ENCODE results near the gene TSC22D1.
A peak's percentile ranks its signal among the peaks of the same experiment; 100 is the strongest.
"Not testable (repeated sequence)": the region's sequence is repeated elsewhere in the genome, so short reads cannot be mapped to it uniquely, and the experiment has no call there.

TSC22D1 gene
- total RNA-seq: 45.3 to 55.3 (median 50.4) reads per million in 4 donors

DNA sequence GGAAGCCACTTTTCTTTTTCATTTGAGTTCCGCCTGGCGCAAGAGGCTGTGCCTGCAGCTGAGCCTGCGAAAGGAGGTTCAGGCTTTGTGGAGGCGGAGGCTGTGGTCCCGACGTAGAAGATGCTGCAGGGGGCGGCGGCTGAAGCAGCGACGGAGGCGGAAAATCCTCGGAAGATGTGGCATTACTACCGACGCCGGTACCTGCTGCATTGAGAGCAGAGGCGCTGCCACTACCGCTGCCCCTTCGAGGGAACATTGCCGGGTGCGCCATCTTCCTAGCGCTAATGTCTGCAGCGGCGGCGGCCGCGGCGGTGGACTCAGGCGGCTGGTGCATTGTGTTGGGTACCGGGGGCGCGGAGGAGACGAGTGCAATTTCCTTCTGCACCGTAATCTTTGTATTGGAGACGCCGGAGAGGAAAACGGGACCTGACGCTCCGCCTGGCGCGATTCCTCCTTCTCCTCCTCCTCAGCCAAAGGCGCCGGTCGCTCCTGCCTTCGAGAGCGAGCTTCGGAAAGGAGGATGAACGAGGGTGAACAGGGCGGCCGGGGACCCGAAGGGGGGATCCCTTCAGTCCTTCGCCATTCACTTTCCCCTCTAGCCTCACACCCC lies at the start of gene TSC22D1:
Gene TSC22D1 (minus strand): TSS at position 590 of the 610 bp plus-strand sequence. CDS start 256 bp downstream, at position 334.
- peak; percentile 37 to 65 (median 60) for DNase-seq

DNA sequence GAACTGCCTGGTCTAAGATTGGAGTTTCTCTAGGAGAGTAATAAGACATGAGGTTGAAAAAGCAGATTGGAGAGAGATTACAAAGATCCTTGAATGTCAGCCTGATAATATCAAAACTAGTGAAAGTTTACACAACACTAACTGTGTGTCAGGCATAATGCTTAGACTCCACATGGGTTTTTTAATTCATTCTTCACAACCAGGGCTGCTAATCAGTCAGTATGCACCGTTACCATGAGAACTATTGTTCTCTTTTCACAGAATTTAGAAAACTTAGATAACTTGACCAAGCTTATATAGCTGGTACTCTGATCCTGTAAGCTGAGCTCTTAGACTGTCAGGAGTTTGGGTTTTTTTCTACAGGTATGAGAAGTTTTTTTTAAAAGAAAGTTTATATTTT lies 46.6 kb upstream of the TSC22D1 start:
- no peak for DNase-seq

DNA sequence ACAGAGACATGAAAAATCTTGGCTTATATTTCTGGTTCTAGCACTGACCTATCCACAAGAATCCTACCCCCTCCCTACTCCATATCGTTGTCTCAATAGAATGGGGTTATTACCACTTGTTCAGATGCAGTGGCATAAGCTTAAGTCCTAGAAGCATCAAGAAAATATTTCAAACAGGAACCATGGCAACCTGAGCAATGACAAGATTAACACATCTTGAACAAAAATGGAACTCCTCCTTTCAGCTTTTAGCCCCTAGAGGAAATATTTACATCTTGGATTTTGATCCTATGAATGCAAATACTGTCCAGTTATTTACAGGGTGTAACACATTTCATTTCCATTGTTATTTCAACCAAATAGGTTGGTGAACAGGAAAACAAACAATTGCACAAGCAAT lies 46.1 kb upstream of the TSC22D1 start:
- no peak for DNase-seq

DNA sequence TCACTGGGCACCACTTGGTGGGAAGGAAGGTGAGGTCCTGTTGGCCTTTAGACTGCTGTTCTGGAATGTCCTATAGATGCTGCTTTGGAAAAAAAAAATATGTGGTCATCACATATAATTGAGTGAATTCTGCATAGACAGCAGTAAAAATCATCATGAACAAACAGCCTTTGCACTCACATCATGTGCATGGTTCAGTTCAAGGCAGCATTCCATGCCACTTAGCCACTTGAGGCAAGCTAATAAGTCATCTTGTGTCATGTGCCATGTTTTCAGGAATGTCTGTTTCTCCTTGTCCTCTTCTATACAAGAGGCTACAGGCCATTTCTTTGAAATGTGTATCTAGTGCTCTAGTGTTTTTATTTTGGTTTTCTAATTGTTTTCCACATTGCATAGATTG lies 43.9 kb upstream of the TSC22D1 start:
- no peak for DNase-seq

DNA sequence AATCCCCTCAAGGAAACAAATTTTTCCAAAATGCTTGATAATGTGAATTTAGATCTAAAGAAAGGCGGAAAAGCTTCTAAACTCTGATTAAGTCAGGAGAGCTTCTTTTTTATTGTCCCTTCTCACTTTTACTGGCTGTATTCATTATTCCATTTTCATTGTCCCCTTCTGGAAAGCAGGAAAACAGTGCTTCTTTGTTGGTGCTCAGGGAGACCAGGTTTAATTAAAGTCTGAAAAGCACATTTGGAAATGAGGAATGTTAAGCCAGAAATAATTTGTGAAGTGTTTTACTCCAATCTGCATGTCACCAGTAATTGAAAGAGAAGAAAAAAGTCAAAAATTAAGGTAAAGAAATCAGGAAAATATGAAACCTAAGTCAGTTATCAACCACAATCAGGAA lies 43.5 kb upstream of the TSC22D1 start:
- DNase-seq: no peak

DNA sequence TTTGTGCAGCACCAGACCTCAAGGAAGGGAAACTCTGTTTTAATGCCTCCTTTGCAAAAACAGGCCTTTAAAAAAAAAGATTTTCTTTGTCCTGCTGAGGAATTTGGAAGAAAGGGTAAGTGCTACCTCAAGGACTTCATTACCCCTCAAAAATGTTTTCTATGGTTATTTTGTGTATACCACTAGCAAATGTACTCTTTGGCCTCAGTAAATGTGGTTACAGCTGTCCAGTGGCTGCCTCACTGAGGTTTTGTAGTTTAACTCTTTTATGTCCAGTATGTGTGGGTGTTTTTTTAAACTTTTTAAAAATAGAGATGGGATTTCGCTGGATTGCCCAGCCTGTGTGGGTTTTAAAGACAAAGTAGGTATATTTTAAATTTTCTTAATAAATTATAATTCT lies 42.2 kb upstream of the TSC22D1 start:
- no peak for DNase-seq

DNA sequence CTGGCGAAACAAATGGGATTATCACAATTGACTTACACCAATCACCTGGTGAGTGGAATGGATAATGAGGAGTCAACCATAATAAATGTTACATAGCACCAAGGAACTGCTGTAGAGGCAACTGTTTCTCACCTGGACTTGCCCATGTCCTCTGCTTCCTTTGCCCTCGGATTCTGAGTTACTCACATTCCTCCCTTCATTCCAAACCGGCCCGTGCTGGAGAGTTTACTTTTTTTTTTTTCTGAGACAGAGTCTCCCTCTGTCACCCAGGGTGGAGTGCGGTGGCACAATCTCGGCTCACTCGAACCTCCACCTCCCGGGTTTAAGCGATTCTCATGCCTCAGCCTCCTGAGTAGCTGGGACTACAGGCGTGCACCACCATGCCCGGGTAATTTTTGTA lies 41.5 kb upstream of the TSC22D1 start:
- DNase-seq: no peak

DNA sequence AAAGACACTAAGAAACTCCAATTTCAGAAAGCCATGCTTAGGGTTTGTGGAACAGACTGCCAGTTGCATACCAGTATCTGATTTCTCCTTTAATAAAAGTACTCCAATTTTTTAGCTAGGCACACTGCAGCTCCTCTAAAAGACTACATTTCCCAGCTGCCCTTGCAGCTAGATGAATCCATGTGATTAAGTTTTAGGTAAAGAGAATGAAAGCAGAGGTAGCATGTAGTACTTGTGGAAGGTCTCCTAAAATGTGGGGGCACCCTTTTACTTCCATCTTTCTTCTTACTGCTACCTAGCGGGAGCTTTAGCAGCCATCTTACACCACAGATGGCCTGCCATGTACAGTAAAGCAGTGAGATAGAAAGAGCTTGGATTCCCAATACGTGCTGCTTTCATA lies 33.0 kb upstream of the TSC22D1 start:
- DNase-seq: no peak

DNA sequence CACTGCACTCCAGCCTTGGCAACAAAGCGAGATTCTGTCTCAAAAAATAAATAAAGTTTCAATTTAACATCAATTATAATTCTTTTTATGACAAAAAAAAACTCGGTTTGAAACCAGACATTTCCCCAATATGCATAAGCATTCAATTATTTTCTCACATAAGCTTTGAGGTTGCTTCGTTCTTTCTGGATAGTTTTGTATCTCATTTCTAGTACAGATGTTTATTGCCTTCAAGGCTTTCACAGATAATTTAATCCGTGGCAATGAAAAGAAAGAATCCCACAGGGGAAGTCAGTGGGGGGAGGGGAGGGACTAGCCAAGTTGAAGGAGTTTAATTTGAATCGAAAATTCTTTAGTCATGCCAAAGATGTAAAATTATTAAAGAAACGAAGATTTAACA lies 29.6 kb upstream of the TSC22D1 start:
- DNase-seq: no peak

DNA sequence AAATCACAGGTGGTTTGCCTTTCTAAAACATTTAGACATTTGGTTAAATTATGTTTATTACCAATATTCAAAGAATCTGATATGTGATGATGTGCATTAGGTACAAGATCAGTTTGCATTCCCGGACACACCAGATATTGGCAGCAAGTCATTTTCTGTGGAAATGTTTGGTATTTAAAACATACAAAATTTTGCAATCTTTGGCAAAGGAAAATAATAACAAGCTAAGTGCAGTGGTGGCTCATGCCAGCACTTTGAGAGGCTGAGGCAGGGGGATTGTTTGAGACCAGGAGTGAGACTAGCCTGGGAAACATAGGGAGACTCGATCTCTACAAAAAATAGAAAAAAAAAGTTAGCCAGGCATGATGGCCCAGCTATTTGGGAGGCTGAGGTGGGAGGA lies 29.1 kb upstream of the TSC22D1 start:
- DNase-seq: no peak

DNA sequence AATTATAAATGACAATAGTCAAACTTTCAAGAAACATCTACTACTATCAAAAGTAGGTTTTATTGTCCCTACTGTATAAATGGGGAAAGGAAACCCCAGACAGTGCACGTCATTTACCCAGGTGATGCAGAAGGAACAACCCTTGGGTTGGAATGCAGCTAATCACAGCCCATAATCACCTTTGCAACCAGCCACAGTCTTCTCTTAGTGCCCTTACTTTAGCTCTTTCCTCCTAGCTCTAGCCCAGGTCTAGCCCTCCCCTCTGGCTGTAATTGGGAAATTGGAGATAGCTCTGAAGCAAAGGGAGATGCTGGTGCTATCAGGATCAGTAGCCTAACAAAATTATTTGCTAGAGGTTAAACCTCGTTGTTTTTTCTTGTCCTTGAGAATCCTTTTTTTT lies 25.5 kb upstream of the TSC22D1 start:
- DNase-seq: no peak

DNA sequence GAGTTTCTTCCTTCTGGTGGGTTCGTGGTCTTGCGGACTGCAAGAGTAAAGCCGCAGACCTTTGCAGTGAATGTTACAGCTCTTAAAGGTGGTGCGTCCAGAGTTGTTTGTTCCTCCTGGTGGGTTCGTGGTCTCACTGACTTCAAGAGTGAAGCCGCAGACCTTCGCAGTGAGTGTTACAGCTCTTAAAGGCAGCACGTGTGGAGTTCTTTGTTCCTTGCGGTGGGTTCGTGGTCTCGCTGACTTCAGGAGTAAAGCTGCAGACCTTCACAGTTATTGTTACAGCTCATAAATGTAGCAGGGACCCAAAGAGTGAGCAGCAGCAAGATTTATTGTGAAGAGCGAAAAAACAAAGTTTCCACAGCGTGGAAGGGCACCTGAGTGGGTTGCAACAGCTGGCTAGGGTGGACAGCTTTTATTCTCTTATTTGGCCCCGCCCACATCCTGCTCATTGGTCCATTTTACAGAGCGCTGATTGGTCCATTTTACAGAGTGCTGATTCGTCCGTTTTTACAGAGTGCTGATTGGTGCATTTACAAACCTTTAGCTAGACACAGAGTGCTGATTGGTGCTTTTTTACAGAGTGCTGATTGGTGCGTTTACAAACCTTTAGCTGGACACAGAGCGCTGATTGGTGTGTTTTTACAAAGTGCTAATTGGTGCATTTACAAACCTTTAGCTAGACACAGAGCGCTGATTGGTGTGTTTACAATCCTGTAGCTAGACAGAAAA lies 17.9 kb upstream of the TSC22D1 start:
- not testable (repeated sequence) for DNase-seq

DNA sequence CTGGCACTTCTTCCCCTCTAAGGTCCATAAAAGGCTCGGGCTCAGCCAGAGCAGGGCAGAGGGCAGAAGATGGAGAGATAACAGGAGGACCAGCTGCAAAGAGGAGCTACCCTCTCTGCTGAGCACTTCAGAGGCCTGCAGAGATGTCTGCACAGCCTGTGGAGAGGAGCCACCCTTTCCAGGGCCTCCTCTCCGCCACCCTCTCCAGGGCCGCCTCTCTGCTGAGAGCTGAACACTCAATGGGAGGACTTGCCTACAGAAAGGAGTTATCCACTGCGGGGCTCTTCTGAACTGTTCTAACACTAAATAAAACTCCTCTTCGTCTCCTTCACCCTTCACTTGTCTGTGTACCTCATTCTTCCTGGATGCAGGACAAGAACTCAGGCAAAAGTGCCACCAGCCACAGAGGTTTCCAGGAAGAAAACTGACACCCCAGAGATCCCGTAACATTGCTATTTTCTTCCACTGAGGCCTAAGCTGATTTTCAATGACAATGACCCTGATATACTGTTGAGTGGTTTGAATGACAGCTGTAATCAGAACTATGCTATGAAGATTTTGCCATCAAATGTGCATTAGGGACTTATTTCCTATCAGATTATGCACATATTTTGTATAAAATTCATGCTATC lies 16.2 kb upstream of the TSC22D1 start:
- DNase-seq: no peak

DNA sequence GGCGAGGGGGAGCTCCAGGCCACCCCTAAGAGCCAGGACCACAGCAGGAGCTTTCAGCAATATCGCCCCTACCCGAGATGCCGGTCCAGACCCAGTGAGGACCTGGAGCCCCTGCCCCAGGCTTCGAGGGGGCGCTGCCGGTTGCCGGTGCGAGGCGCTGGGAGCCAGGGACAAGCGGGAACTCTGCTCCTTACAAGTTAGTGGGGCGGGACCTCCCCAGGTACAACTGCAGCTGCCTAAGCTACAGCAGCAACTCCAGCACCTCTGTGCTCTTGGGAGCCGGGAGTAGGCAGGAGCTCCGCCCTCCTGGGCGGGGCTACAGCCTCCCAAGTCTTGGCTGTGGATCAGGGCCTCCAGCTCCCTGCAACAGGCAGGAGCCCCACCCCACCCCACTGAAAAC lies 15.2 kb upstream of the TSC22D1 start:
- DNase-seq: no peak

DNA sequence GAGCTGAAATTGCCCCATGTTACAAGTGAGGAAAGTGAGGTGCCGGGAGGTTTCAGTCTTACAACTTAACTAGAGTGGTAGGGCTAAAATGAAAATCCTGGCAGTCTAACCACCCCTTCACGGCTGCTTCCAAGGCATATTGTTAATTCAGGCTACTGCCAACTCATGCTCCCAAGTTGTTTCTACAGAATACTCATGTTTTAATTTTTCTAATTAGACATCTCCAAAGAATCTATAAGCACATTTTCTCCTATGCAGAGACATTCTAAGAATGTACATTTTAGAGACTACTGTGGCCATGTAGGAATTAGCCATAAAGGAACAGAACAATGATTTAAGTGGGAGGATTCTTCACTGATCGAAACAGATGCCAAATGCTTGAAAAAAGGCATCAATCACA lies 7.0 kb upstream of the TSC22D1 start:
- DNase-seq: no peak

DNA sequence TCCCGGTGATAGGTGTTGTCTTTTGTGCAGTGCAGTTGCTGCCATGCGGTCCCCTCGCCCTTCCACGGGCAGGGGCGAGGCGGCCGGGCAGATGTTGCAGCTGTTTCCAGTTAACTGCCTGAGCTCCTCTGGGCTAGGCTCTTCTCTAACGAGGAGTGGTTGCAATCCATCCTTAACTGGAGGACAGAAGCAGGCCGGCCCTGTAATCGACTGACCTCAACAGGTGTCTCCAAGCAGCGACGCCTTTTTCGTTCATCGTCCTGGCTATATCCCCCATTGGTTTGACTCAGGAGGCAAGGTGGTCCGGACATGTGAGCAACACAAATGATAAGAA lies 1.9 kb upstream of the TSC22D1 start:
- no peak for DNase-seq

DNA sequence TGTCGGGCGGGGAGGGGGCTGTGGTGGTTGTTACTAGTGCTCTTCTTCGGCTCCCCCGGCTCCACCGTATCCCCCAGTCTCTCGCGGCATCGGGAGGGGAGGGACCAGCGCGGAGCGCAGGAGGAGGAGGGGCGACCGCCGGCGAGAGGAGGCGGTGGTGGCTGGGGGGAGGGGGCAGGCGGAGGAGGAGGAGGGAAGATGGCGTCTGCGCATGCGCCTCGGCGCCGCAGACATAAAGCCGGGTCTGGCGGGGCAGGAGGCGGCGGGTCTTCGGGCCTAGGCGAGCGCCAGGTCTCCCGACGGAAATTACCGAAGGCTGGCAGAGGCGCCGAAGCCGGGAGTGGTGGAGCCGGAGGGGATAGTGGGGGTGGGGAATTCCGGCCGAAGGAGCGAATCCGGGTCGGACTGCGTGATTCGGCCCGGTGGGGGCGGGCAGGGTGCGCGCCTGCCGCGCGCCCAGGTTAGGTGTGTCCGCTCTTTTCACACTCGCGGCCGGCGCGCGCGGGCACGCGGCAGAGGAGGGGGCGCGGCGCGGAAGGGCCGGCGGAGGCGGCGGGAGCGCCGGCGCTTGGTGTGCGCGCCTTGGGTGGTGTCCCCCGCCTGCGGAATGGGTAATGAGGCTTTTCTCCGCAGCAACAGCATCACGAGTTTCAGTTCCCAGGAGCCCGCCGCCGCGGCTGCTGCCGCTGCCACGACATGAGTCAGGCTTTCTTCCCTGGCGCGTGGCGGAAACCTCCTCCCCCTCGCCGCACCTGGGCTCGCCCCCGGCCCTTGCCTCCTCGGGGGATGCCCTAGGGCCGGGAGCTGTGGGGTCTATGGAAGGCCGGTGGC lies 1.3 kb upstream of the TSC22D1 start:
- DNase-seq: peak; percentile 94 to 97 (median 95)

DNA sequence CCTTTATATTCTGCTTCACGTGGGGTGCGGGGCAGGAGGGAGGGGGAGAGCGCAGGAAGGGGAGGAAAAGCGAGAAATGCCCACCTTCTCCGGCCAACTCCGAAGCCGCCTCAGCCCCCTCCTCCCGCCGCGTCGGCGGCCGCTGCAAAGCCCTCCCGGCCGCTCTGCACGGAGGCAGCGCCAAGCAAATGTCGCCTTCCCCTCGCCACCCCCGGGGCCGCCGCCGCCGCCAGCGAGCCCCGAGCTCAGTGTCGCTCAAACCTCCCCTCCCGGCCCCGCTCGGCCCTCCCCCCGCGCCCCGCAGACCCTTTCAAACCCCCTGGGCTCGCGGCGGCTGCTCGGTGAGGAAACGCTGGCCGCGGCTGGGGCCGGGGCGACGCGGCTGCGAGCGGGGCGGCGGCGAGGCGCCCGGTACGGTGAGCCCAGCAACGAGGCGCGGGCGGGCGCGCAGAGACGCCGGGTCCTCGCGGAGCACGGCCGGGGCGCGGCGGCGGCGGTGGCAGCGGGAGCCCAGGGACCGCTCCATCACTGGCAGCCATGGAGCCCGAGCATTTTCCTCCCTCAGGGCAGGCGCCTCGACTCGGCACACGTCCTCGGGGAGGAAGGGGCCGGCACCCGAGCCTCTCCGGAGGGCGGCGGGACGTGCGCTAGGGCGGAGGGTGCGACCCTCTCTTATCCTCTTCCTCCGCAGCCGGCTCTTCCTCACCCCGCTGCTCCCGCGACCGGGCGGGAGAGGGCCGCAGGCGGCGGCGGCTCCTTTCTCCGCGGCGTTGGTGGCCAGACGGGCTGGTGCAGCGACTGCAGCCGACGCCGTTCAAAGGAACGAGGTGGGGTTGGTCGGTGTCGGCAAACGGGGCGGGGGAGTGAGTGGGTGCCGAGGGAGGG lies 463 bp upstream of the TSC22D1 start:
- peak in 4 of 5 donors; percentile 4 to 41 (median 24) for DNase-seq

DNA sequence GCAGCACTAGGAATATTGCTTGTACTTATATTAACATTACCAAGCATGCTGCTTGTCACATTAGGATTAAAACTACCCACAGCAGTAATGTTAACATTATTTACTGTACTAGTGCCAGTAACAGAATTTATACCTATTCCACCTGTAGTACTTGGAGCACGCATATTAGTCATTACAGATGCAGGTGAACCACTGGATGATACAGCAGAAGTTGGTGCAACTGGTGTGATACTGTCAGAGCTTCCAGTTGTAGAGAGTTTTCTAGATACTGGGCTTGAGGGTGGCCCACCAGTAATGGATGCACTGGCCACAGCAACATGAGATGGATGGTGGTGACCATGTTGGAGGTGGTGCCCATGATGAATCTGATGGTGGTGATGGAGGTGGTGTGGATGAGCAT lies 1.1 kb downstream of the TSC22D1 start:
- DNase-seq: no peak

DNA sequence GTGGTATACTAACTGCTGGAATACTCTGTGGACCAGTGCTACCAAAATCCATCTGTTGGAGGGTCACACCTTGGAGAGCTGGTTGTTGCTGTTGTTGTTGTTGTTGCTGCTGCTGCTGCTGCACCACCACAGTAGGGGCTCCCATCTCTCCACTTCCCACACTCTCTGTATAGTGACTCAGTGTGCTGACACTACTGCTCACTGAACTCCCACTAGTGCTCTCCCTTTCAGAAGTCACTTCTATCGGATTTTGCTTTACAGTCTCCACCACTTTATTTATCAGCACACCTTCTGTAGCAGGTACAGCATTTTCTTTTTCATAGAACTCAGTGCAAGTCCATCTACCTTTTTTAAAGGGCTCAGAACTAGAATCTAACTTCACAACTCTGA lies 1.7 kb downstream of the TSC22D1 start:
- no peak for DNase-seq

DNA sequence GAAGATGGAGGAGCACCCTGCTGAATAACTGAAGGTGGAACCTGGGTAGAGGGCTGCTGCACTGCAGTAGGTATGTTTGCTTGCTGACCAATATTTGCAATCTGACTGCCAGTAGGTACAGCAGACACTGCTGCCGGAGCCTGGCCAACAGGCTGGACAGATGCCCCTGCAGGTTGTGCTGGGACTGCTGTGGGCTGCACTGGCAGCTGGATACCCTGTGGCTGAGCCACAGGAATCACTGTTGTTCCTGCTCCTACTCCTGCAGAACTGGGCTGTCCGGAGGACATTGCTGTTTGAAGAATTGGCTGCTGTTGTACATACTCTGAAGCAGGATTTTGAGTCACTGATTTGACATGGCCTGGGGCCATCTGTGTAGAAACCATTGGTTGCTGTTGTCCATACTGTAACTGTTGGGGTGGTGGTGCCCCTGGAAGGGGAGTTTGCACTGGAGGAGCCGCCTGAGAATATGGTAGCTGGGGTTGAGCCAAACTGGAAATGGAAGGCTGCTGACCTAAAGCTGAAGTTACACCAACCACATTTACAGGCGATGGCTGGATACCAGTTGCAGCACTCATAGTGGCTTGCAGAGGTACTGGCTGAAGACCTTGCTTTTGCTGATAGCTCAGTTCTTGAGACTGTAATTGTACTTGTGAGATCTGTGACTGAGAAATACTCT lies 2.2 kb downstream of the TSC22D1 start:
- peak in 2 of 5 donors; percentile 4 to 16 for DNase-seq

DNA sequence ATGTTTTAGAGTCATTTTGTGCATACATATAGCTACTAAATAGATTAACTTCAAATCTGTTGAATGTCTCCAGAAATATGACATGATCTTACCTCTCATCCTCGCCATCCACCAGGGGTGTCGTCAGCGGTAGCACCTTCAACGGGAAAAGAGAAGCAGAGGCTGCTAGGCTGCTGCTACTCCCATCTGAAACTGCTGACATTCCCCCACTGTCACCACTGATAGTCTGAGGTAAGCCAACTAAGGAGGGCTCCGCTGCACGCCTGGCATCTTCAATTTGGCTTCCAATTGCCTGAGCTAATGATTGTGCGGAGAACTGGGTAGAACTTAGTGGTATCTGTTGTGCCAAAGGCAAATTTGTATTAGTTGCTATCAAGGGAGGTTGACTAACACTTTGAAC lies 3.1 kb downstream of the TSC22D1 start:
- no peak for DNase-seq

All from T-helper 1 cell (primary cell).